ENCODE data around the gene RHBDL1.

The RHBDL1 gene

DNA sequence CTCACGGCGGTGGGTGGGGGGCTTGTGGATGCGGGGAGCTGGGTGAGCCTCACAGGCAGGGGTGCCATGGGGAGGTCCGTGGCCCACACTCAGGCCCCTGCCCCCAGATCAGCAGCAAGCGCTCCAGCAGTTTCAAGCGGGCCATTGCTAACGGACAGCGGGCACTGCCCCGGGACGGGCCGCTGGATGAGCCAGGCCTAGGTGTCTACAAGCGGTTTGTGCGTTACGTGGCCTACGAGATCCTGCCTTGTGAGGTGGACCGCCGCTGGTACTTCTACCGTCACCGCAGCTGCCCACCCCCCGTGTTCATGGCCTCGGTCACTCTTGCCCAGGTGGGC is 1.1 kb downstream of the RHBDL1 start:
- DNase-seq: no peak

DNA sequence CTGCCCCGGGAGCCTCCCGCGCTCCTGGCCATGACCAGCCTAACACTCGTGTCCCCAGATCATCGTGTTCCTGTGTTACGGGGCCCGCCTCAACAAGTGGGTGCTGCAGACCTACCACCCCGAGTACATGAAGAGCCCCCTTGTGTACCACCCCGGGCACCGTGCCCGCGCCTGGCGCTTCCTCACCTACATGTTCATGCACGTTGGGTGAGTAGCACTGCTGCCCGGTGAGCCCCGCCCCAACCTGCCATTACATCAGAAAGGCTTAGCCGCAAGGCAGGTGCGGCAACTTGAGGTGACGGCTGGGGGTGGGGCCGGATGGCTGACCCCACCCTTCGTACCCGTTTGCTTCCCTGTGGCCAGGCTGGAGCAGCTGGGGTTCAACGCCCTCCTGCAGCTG is 1.4 kb downstream of the RHBDL1 start:
- DNase-seq: no peak

- DNase-seq: no peak
Observed at GRCh38 chr16:677316-678190, 2.1 kb downstream of the RHBDL1 start.

GRCh38 chr16:678209-678857 is 2.9 kb downstream of the RHBDL1 start:
- no peak for DNase-seq

DNA sequence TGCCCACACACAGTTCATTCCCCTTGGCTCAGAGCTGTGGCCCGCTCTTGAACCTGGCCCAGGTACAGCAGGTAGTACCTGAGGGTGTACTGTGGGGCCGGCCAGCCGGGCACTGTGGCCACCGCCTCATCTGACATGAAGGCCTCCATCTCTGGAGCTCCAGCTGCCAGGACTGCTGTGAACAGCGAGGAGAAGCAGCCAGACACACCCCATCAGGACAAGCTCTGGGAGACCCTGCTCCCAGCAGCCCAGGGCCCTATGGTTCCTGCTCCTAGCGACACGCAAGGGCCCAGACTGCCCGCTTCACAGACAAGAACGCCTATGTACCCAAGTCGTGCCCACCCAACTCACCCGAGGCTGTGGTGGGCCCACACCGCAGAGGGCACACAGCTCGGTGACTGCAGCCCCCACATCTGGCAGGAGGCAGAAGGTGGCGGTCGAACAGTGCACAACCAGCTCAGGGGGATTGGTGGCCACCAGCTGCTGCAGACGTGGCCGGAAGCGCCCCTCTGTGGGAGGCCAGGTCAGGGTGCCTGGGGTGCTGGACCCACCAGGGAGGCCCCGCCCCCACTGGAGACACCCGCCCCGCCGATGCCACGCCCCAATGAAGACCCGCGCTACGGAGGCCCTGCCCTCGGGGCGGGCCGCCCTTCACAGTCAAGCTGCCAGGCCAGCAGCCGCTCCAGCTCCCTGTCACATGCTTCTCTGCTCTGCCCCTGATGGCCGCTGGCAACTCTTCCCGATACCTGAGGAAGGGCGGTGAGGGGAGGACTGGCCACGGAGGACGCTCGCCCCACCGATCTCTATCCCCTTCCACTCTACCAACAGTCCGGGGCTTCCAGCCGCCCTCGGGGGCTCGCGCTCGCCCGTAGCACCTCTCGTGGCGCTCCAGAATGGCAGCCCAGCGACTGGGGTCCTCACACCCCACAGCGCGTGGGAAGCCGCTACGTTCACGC is 3.7 kb downstream of the RHBDL1 start:
- DNase-seq: peak; percentile 27

DNA sequence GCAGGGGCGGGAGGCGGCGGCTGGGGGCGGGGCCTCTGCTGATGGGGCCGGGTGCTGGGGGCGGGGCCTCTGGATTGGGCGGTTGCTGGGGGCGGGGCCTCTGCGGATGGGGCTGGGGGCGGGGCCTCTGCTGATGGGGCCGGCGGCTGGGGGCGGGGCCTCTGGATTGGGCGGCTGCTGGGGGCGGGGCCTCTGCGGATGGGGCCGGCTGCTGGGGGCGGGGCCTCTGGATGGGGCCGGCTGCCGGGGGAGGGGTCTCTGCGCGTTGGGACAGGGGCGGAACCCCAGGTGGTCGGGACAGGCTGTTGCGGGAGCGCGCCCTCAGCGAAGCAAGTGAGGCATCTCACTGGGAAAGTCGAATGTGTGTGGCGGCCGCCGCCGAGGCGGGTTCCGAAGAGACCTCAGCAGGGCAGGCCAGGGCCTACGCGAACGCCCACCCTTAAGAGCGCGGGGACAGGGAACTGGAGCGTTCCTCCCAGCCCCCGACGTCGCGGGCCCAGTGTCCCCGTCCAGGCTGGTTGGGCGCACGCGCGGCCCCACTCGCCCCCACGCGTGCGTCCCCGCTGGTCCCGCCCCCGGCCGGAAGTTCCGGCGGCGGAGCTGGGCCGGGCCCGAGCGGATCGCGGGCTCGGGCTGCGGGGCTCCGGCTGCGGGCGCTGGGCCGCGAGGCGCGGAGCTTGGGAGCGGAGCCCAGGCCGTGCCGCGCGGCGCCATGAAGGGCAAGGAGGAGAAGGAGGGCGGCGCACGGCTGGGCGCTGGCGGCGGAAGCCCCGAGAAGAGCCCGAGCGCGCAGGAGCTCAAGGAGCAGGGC is 4.5 kb downstream of the RHBDL1 start, which contains the start of gene STUB1:
STUB1 (plus strand) TSS at position 597 of the 811 bp plus-strand sequence; CDS start at position 713, 116 bp downstream.
- peak; percentile 49 for DNase-seq

DNA sequence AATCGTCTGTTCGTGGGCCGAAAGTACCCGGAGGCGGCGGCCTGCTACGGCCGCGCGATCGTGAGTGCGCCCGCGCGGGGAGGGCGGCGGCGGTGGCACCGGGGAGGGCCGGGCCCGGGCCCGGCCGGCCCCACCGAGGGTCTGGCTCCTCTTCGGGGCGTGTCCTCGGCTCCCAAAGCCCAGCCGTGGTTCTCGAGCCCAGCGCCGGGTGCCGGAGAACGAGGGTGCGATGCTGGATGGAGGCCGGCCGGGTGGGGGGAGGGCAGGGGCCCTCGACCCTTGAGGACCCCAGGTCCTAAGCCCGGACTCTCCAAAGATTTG is 5.1 kb downstream of the RHBDL1 start:
- no peak for DNase-seq

DNA sequence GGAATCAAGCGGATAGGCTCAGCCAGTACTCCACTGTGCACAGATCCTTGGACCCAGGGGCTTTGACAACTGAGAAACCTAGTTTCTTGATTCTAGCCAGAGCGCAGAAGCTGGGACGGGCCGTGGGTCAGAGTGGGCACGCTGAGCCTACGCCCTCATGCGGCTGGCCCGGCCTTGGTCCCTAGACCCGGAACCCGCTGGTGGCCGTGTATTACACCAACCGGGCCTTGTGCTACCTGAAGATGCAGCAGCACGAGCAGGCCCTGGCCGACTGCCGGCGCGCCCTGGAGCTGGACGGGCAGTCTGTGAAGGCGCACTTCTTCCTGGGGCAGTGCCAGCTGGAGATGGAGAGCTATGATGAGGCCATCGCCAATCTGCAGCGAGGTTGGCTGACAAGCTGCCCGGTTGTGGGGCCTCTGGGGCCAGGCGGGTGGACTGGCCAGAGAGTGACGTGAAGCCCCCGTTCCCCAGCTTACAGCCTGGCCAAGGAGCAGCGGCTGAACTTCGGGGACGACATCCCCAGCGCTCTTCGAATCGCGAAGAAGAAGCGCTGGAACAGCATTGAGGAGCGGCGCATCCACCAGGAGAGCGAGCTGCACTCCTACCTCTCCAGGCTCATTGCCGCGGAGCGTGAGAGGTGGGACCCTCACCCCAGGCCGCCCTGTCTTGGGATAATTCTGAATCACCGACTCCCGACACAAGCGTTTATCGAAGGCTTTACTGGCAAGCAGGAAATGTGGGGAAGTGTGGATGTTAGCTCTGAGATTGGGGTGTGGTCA is 5.7 kb downstream of the RHBDL1 start:
- DNase-seq: no peak

DNA sequence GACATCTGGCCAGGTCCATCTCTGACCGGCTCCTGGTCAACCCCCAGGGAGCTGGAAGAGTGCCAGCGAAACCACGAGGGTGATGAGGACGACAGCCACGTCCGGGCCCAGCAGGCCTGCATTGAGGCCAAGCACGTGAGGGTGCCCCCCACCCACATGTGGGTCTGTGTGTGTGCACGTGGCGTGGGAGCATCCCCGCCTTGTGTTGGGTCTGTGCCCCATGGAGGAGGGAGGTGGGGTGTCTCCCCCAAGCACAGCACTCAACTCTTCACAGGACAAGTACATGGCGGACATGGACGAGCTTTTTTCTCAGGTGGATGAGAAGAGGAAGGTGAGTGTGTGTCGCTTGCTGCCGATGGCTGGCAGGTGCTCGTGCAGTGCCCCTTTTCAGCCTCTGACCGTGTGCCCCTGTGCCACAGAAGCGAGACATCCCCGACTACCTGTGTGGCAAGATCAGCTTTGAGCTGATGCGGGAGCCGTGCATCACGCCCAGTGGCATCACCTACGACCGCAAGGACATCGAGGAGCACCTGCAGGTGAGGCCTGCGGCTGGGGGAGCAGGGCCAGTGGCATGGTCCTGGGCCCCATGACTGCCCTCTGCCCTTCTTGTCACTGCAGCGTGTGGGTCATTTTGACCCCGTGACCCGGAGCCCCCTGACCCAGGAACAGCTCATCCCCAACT is 6.4 kb downstream of the RHBDL1 start:
- DNase-seq: no peak

DNA sequence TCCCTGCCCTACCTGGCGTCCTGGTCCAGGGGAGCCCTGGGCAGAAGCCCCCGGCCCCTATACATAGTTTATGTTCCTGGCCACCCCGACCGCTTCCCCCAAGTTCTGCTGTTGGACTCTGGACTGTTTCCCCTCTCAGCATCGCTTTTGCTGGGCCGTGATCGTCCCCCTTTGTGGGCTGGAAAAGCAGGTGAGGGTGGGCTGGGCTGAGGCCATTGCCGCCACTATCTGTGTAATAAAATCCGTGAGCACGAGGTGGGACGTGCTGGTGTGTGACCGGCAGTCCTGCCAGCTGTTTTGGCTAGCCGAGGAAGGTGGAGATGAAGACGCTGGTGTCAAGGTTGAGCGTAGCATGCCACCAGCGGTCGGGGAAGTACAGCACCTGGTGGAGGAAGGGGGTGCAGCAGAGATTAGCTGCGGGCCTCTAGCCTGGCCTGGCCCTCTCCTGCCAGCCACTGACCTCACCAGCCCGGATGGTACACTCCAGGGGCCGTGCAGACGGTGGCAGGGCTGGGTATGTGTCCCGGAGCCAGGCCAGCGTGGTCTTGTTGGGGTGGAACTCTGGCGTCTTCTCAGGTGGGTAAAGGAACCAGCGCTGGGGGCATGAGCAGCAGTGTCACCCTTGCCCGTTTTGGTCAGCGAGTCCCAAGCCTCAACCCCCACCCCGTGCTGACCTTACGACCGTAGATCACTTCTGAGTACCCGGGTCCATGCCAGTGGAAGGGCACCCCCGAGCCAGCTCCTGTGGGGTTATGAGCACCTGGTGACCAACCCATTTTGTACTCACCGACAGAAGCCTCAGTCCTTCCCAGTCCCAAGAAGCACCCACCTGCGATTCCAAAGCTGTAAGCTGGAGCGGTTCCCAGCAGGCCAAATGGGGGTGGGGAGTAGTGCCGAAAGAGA is 7.3 kb downstream of the RHBDL1 start:
- no peak for DNase-seq

DNA sequence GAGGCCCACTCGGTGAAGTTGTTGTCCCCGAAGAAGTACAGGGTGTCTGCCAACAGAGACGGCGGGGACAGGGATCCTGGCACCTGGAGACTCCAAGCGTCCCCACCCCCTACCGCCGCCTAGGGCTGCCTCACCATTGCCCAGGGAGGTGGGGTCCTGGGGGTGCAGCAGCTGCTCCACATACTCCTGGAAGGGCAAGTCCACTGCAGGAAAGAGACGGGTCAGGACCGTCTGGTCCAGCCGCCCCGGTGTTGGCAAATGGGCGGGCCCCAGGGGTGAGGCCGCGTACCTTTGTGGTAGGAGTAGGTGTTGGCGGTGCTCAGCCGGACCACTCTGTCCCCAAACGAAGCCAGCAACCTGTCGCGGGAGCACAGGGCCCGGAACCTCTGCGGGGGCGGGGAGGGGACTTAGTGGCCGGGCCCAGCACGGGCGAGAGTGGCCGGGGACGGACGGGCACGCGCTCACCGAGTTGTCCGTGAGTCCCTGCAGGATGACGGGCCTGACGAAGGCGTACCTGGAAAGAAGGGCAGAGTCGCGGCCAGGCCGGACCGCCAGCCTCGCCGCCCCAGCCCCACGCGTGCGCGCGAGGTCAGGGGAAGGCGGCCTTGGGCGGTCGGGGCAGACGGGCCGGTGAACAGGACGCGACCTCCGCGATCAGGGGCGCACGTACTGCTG is 8.1 kb downstream of the RHBDL1 start:
- no peak for DNase-seq

DNA sequence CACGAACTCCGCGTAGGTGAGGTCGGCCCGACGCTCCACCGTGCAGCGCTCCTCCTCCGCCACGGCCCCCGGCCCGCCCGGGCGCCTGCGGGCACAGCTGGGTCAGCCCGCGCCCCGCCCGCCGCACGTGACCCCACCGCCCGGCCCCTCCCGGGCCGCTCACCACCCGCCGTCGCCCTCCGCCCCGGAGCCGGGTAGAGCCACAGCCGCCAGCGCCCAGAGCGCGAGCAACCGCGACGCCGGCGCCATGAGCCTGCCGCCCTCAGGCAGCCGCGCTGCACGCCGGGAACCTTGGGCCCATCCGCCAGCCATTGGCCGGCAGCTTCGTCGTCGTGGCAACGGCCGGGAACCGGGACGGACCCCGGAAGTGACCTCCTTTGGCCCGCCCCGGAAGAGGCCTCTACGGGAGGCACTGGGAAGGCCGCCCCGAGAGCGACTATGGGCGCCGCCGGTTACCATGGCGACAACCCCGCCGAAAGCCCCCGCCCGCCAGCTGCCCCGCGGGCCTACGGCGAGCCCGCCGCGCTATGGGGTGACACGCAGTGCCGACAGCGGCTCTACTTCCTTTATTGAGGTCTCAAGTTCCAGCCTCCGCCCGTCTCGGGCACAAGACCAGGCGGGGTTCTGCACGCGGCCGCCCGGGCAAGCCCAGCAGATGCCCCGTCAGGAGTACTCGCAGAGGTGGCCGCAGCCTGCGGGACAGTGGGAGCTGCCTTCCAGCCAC is 8.8 kb downstream of the RHBDL1 start, which contains the start of gene JMJD8:
JMJD8 (minus strand) TSS at position 264 of the 724 bp plus-strand sequence; CDS start at position 249, 15 bp downstream.
- DNase-seq: peak; percentile 75

- no peak for DNase-seq
Observed at GRCh38 chr16:684961-685696, 9.7 kb downstream of the RHBDL1 start.

DNA sequence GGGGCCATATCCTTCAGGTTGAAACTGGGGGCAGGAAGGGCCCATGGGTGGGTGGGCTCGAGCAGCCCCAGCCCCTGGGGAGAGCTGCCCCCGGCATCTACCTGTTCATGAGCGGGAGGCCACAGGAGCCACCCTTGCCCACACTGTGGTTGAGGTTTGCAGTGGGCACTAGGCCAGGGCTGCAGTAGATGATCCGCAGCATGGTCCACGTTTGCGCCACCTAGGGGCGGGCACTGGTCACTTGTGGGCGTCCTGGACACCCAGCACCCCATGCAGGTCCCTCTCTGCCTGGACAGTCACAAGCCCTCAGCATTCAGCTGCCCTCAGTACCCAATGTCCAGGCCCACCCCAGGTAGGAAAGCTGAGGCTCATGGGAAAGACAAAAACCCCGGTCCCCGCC is 10.5 kb downstream of the RHBDL1 start:
- no peak for DNase-seq

DNA sequence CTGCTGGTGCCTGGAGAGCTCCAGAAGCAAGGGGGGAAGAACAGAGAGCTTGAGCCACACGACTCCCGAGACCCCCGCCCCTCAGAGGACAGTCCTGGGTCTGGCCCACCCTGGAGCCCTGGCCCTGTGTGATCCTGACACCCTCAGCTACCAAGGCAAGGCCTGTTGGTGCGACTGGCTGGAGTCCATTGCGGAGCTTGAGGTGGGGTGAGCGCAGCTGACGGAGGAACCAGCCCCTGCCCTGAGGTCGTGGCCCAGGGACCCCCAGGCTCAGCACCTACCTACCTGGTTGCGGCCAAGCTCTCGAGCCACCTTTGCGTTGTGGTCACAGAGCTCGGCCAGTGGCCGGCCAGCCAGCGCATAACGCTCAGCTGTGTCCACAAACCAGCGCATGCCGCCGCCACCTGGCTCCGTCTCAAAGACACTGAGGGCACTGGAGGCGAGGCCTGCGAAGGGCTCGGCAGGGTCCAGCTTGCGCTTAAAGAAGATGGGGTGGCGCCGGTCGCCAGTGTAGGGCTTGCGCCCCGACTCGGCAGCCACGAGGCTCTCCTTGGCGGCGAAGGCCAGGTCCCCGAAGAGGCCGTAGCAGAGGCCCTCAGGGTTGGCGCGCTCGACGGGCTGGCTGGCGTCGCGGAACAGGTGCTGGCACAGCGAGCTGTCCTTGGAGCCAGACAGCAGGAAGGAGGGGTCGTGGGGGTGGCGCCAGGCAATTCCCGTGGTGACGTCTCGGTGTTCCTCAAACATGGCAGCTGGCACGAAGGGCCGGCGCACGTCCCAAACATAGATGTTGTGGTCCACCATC is 11.2 kb downstream of the RHBDL1 start:
- no peak for DNase-seq

GRCh38 chr16:687499-687898 is 12.0 kb downstream of the RHBDL1 start:
- no peak for DNase-seq
